Parathyroid adenoma (tissue), 2 donors: Measurements from ENCODE around the gene CDH8.

Source experiments
- H2AFZ ChIP-seq: fragments of 300-600 bp; sonication (generic); one replicate; pipeline ENCODE4 v1.7.0; 2017; ENCODE audit warnings: antibody characterized with exemption, mild to moderate bottlenecking
- H3K27ac ChIP-seq: fragments of 300-600 bp; sonication (generic); one replicate; pipeline ENCODE4 v1.7.0; 2017
- H3K27me3 ChIP-seq: fragments of 300-600 bp; sonication (generic); one replicate; pipeline ENCODE4 v1.7.0; 2017; ENCODE audit warnings: low read length; ENCODE audit not compliant: control insufficient read depth, insufficient read depth
- H3K36me3 ChIP-seq: fragments of 300-600 bp; sonication (generic); one replicate; pipeline ENCODE4 v1.7.0; 2017; ENCODE audit warnings: low read length; ENCODE audit not compliant: control insufficient read depth, insufficient read depth
- H3K4me1 ChIP-seq: fragments of 300-600 bp; sonication (generic); one replicate; pipeline ENCODE4 v1.7.0; 2017; ENCODE audit warnings: control low read depth
- H3K4me2 ChIP-seq: fragments of 300-600 bp; sonication (generic); one replicate; pipeline ENCODE4 v1.7.0; 2017; ENCODE audit warnings: low read length
- H3K4me3 ChIP-seq: fragments of 300-600 bp; sonication (generic); one replicate; pipeline ENCODE4 v1.7.0; 2017; ENCODE audit warnings: low read depth, low read length
- H3K79me2 ChIP-seq: fragments of 300-600 bp; sonication (generic); one replicate; pipeline ENCODE4 v1.7.0; 2017; ENCODE audit warnings: control low read depth
- H3K9ac ChIP-seq: fragments of 300-600 bp; sonication (generic); one replicate; pipeline ENCODE4 v1.7.0; 2017; ENCODE audit warnings: mild to moderate bottlenecking
- H3K9me3 ChIP-seq: fragments of 300-600 bp; sonication (generic); one replicate; pipeline ENCODE4 v1.7.0; 2017; ENCODE audit warnings: low read length; ENCODE audit not compliant: control insufficient read depth
- CTCF ChIP-seq: fragments of 300-600 bp; sonication (generic); IDR thresholded peaks from one replicate; pipeline ENCODE4 v1.7.0; 2017; ENCODE audit warnings: antibody characterized with exemption, mild to moderate bottlenecking
- donor health status: primary hyperparathyroidism.

Gene CDH8

GRCh38 chr16:61858988-61859387 is 177.2 kb downstream of the CDH8 start:
- no peak overlapping the region for H3K4me2 ChIP-seq
- no peak for TF ChIP-seq CTCF

GRCh38 chr16:61842666-61843065 is 193.6 kb downstream of the CDH8 start:
- no peaks in the 10 kb centered on the region for H3K79me2 ChIP-seq
- no peaks in the 10 kb centered on the region for H3K27me3 ChIP-seq
- H2AFZ ChIP-seq, result no peak overlapping the region
- TF ChIP-seq CTCF, result no peak
- no peak overlapping the region for H3K9ac ChIP-seq
- H3K4me1 ChIP-seq, result no peaks in the 10 kb centered on the region
- H3K4me2 ChIP-seq, result no peak overlapping the region
- no peak overlapping the region for H3K27ac ChIP-seq
- no peaks in the 10 kb centered on the region for H3K9me3 ChIP-seq
- no peak overlapping the region for H3K4me3 ChIP-seq
- no peaks in the 10 kb centered on the region for H3K36me3 ChIP-seq

More at GRCh38 chr16:61858988-61859387, 177.2 kb downstream of the CDH8 start:
- no peak overlapping the region for H2AFZ ChIP-seq
- no peak overlapping the region for H3K9ac ChIP-seq
- no peaks in the 10 kb centered on the region for H3K4me1 ChIP-seq
- no peaks in the 10 kb centered on the region for H3K27me3 ChIP-seq
- H3K79me2 ChIP-seq, result no peaks in the 10 kb centered on the region
- no peak overlapping the region for H3K27ac ChIP-seq
- H3K4me3 ChIP-seq, result no peak overlapping the region
- H3K9me3 ChIP-seq, result no peaks in the 10 kb centered on the region
- no peaks in the 10 kb centered on the region for H3K36me3 ChIP-seq

GRCh38 chr16:61836804-61837393 is 199.3 kb downstream of the CDH8 start:
- TF ChIP-seq CTCF, result no peak
- Histone ChIP-seq H3K27me3 (no peaks in the 10 kb centered on the region), H2AFZ (no peak overlapping the region), H3K9me3 (no peaks in the 10 kb centered on the region), H3K36me3 (no peaks in the 10 kb centered on the region), H3K9ac (no peak overlapping the region), H3K79me2 (no peaks in the 10 kb centered on the region), H3K4me1 (no peaks in the 10 kb centered on the region), H3K4me2 (no peak overlapping the region), H3K27ac (no peak overlapping the region), H3K4me3 (no peak overlapping the region)

GRCh38 chr16:61834082-61834481 is 202.2 kb downstream of the CDH8 start:
- Histone ChIP-seq H3K36me3 (no peaks in the 10 kb centered on the region), H3K4me2 (no peak overlapping the region), H2AFZ (no peak overlapping the region), H3K4me1 (no peaks in the 10 kb centered on the region), H3K4me3 (no peak overlapping the region), H3K27me3 (no peaks in the 10 kb centered on the region), H3K27ac (no peak overlapping the region), H3K79me2 (no peaks in the 10 kb centered on the region), H3K9me3 (no peaks in the 10 kb centered on the region), H3K9ac (no peak overlapping the region)
- no peak for TF ChIP-seq CTCF

- H3K36me3 ChIP-seq, result no peaks in the 10 kb centered on the region
- H3K9ac ChIP-seq, result no peak overlapping the region
- H3K27ac ChIP-seq, result no peak overlapping the region
- H3K4me2 ChIP-seq, result no peak overlapping the region
- no peaks in the 10 kb centered on the region for H3K79me2 ChIP-seq
- H3K4me1 ChIP-seq, result no peaks in the 10 kb centered on the region
- H3K9me3 ChIP-seq, result no peaks in the 10 kb centered on the region
- H3K27me3 ChIP-seq, result no peaks in the 10 kb centered on the region
- TF ChIP-seq CTCF, result no peak
- no peak overlapping the region for H3K4me3 ChIP-seq
- H2AFZ ChIP-seq, result no peak overlapping the region
Measured at GRCh38 chr16:61831351-61831917, 204.8 kb downstream of the CDH8 start.
